Muscle layer of duodenum (tissue), 2 donors: ENCODE results near the gene CCDC194.

ENCODE experiments used
- H3K27ac ChIP-seq: one replicate; pipeline ENCODE4 v1.7.0; 2013; ENCODE audit warnings: mild to moderate bottlenecking, low read length
- H3K27me3 ChIP-seq: one replicate; pipeline ENCODE4 v1.7.0; 2013; ENCODE audit warnings: low read depth, mild to moderate bottlenecking, control low read depth, low read length
- H3K36me3 ChIP-seq, 2 donors: one replicate each; pipeline ENCODE4 v1.7.0; 2013; ENCODE audit warnings: low read length in 2 of 2, control low read depth in 1 of 2, mild to moderate bottlenecking in 1 of 2; ENCODE audit not compliant: insufficient read depth in 2 of 2, control insufficient read depth in 1 of 2
- H3K4me1 ChIP-seq, 2 donors: one replicate each; pipeline ENCODE4 v1.7.0; 2013; ENCODE audit warnings: low read length in 2 of 2, mild to moderate bottlenecking in 2 of 2, control low read depth in 1 of 2, moderate library complexity in 1 of 2; ENCODE audit not compliant: insufficient read depth in 2 of 2, control insufficient read depth in 1 of 2
- H3K4me3 ChIP-seq, 2 donors: one replicate each; pipeline ENCODE4 v1.7.0; 2013; ENCODE audit warnings: low read length in 2 of 2, low read depth in 1 of 2, mild to moderate bottlenecking in 1 of 2
- H3K9me3 ChIP-seq, 2 donors: one replicate each; pipeline ENCODE4 v1.7.0; 2013; ENCODE audit warnings: low read length in 2 of 2, control low read depth in 1 of 2, mild to moderate bottlenecking in 1 of 2; ENCODE audit not compliant: control insufficient read depth in 1 of 2
- donor health status: healthy.

The CCDC194 gene

GRCh38 chr19:17405250-17406045, 11.5 kb upstream of the CCDC194 start, which contains the start of gene BST2:
Gene BST2, minus strand, starts transcription at chr19:17405630. Its CDS starts 55 bp downstream, at chr19:17405575.
- peaks cover 0 to 11% of the 10 kb centered on the region in 2 donors for H3K4me1 ChIP-seq
- H3K27me3 ChIP-seq, result no peaks in the 10 kb centered on the region
- peak within 1 kb of the TSS; percentile 82 for H3K27ac ChIP-seq
- H3K4me3 ChIP-seq, result peak within 1 kb of the TSS; percentile 56 to 69
- no peaks in the 10 kb centered on the region for H3K9me3 ChIP-seq
- no peaks in the 10 kb centered on the region for H3K36me3 ChIP-seq

- H3K4me1 ChIP-seq, result peaks cover 0 to 11% of the 10 kb centered on the region in 2 donors
- no peaks in the 10 kb centered on the region for H3K27me3 ChIP-seq
Observed at GRCh38 chr19:17404621-17405249, 10.7 kb upstream of the CCDC194 start.

GRCh38 chr19:17404015-17404414, 10.0 kb upstream of the CCDC194 start:
- no peaks in the 10 kb centered on the region for H3K9me3 ChIP-seq
- H3K4me3 ChIP-seq, result peak overlapping the region; percentile 56 to 69
- peaks cover 0 to 11% of the 10 kb centered on the region in 2 donors for H3K4me1 ChIP-seq
- H3K27me3 ChIP-seq, result no peaks in the 10 kb centered on the region
- no peaks in the 10 kb centered on the region for H3K36me3 ChIP-seq
- no peak overlapping the region for H3K27ac ChIP-seq

More at GRCh38 chr19:17404621-17405249, 10.7 kb upstream of the CCDC194 start:
- peak overlapping the region; percentile 56 to 69 for H3K4me3 ChIP-seq
- H3K36me3 ChIP-seq, result no peaks in the 10 kb centered on the region
- H3K27ac ChIP-seq, result peak overlapping the region; percentile 82
- H3K9me3 ChIP-seq, result no peaks in the 10 kb centered on the region

- Histone ChIP-seq H3K9me3 (no peaks in the 10 kb centered on the region), H3K27me3 (no peaks in the 10 kb centered on the region), H3K36me3 (no peaks in the 10 kb centered on the region), H3K4me1 (peaks cover 0 to 11% of the 10 kb centered on the region in 2 donors), H3K4me3 (peak overlapping the region in 1 of 2 donors; percentile 56), H3K27ac (no peak overlapping the region)
Observed at GRCh38 chr19:17402982-17403855, 9.2 kb upstream of the CCDC194 start.

GRCh38 chr19:17401628-17402027, 7.6 kb upstream of the CCDC194 start:
- H3K4me3 ChIP-seq, result no peak overlapping the region
- no peak overlapping the region for H3K27ac ChIP-seq
- peaks cover 0 to 10% of the 10 kb centered on the region in 2 donors for H3K4me1 ChIP-seq
- no peaks in the 10 kb centered on the region for H3K9me3 ChIP-seq
- no peaks in the 10 kb centered on the region for H3K36me3 ChIP-seq
- H3K27me3 ChIP-seq, result no peaks in the 10 kb centered on the region

GRCh38 chr19:17398902-17399527, 5.0 kb upstream of the CCDC194 start:
- Histone ChIP-seq H3K9me3 (no peaks in the 10 kb centered on the region), H3K4me1 (peaks cover 0 to 1% of the 10 kb centered on the region in 2 donors), H3K27ac (no peak overlapping the region), H3K36me3 (no peaks in the 10 kb centered on the region), H3K27me3 (no peaks in the 10 kb centered on the region), H3K4me3 (no peak overlapping the region)

GRCh38 chr19:17394891-17395415, 957 bp upstream of the CCDC194 start:
- H3K27ac ChIP-seq, result no peak overlapping the region
- no peaks in the 10 kb centered on the region for H3K9me3 ChIP-seq
- no peaks in the 10 kb centered on the region for H3K27me3 ChIP-seq
- no peak overlapping the region for H3K4me3 ChIP-seq
- no peaks in the 10 kb centered on the region for H3K36me3 ChIP-seq
- peaks cover 6 to 19% of the 10 kb centered on the region in 2 donors for H3K4me1 ChIP-seq

GRCh38 chr19:17393002-17393401, 994 bp downstream of the CCDC194 start:
- no peak overlapping the region for H3K27ac ChIP-seq
- H3K4me1 ChIP-seq, result peaks cover 6 to 19% of the 10 kb centered on the region in 2 donors
- no peaks in the 10 kb centered on the region for H3K9me3 ChIP-seq
- H3K4me3 ChIP-seq, result no peak overlapping the region
- H3K27me3 ChIP-seq, result no peaks in the 10 kb centered on the region
- no peaks in the 10 kb centered on the region for H3K36me3 ChIP-seq

- Histone ChIP-seq H3K27ac (no peak overlapping the region), H3K9me3 (no peaks in the 10 kb centered on the region), H3K4me1 (peaks cover 6 to 19% of the 10 kb centered on the region in 2 donors), H3K36me3 (no peaks in the 10 kb centered on the region), H3K4me3 (peak overlapping the region; percentile 37 to 62), H3K27me3 (no peaks in the 10 kb centered on the region)
Observed at GRCh38 chr19:17391371-17392151, 2.4 kb downstream of the CCDC194 start.
